Stimulated activated CD4-positive, alpha-beta T cell treated with anti-CD3 and anti-CD28 coated beads, Interleukin-15, amount 100 ng/mL, for 48 hours (primary cell): Measurements from ENCODE around the gene CTNNA1.
"Not testable (repeated sequence)": the region's sequence is repeated elsewhere in the genome, so short reads cannot be mapped to it uniquely, and the experiment has no call there.

Source experiments
- DNase-seq, 2 donors: peaks; one replicate each; pipeline ENCODE4 v3.0.0-alpha.2; 2020; ENCODE audit warnings: low read depth in 2 of 2

CTNNA1 gene

GRCh38 chr5:138752951-138753793, at the start of gene CTNNA1:
TSS of gene CTNNA1 (plus strand) at chr5:138753425. CDS start at chr5:138781925, 28,500 bp downstream.
- peak; percentile 32 to 44 for DNase-seq

GRCh38 chr5:138703777-138704176, 49.4 kb upstream of the CTNNA1 start:
- DNase-seq, result not testable (repeated sequence)

GRCh38 chr5:138705007-138705406, 48.2 kb upstream of the CTNNA1 start:
- DNase-seq, result no peak

DNA sequence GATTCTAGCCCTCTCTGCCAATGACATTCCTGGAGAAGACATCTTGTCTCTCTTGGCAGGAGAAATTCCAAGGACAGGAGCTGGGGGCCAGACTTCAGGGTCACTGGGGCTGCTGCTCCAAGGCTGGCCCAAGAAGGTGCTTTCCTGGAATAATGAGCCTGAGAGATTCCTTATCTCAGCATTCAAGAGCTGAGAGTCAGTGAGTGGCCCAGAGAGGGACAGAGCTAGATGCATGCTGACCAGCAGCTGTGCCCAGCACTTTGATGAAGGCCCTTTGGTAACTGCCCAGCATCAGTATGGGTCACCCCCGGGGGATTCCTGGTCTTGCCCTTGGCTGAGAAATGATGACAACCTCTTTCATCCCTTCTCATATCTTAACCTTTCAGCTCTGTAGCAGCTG, 47.7 kb upstream of the CTNNA1 start:
- no peak for DNase-seq

GRCh38 chr5:138706655-138707480, 46.4 kb upstream of the CTNNA1 start:
- DNase-seq, result no peak

DNA sequence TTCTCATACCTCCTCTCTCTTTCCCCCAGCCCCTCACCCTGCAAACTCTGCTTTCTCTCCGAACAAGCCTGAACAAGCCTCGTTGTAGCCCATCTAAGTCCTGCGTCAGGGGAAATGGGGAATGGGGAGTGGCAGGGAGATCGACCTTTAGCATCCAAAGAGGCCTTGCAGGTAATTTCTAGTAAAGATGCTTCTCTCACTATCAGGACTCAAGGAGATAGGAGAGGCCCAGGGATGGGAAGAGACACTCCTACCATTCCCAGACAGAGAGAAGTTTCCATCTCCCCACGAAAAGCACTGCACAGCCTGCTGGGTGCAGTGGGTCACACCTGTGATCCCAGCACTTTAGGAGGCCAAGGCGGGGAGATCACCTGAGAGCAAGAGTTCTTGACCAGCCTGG, 44.4 kb upstream of the CTNNA1 start:
- no peak for DNase-seq

- DNase-seq, result no peak
Measured at GRCh38 chr5:138709202-138709601, 44.0 kb upstream of the CTNNA1 start.

DNA sequence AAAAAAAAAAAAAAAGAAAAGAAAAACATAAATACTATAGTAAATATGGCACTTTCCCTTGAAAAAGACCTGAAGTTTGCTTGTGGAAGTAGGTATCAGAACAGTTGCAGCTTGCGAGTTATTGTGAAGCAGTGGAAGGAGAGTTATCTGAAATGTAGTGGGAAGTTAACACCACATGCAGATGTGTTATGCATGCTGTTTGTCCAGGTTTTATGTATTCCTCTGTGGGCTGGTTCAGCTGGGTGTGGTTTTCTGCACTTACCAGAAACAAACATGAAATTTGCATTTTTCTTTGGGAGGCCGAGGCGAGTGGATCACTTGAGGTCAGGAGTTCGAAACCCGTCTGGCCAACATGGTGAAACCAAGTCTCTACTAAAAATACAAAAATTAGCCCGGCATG, 42.1 kb upstream of the CTNNA1 start:
- no peak for DNase-seq

DNA sequence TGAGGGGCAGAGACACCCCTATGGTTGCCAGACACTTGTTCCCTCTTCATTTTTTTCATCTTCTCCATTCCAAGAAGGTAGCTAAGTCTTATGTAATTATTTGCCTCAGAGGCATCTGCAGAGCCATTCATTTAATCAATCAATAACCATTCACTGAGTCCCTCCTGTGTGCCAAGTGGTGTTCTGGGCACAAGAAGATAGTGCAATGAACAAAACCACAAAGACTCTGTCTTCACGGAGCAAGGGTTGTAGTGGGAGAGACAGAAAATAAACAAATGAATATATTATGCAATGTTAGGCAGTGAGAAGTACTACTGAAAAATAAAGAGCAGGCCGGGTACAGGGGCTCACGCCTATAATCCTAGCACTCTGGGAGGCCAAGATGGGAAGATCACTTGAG, 41.4 kb upstream of the CTNNA1 start:
- DNase-seq, result no peak

GRCh38 chr5:138712324-138712723, 40.9 kb upstream of the CTNNA1 start:
- DNase-seq, result no peak

- no peak for DNase-seq
Measured at GRCh38 chr5:138712791-138713190, 40.4 kb upstream of the CTNNA1 start.

DNA sequence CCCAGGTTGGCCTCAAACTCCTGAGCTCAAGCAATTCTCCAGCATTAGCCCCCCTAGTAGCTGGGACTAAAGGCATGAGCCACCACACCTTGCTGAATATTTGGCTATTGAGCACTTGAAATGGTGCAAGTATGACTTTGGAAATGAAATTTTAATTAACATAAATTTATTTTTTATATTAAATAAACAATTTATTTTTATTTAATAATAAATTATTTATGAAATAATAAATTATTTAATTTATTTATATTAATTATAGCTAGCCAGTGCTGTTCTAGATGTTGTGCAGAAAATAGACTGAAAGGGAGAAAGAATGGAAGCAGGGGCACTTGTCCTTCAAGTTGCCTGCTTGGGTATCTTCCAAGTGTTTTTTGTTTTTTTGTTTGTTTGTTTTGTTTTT, 40.0 kb upstream of the CTNNA1 start:
- DNase-seq, result no peak

DNA sequence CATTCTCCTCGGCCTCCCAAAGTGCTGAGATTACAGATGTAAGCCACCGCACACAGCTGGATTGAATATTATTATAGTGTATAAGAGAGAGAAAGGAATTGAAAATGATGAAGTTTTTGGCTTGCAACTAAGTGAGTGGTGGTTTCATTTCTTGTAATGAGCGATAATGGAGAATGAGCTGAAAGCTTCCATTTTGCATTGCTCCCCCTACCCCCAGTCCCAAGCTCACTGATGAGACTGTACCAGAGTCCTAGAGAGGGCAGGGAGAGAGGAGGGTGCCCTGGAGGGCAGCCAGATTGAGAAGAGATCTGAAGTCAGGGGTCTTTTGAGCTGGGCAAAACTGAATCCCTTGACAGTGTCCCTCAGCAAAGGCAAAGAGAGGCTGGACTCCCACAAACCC, 38.5 kb upstream of the CTNNA1 start:
- DNase-seq, result no peak

DNA sequence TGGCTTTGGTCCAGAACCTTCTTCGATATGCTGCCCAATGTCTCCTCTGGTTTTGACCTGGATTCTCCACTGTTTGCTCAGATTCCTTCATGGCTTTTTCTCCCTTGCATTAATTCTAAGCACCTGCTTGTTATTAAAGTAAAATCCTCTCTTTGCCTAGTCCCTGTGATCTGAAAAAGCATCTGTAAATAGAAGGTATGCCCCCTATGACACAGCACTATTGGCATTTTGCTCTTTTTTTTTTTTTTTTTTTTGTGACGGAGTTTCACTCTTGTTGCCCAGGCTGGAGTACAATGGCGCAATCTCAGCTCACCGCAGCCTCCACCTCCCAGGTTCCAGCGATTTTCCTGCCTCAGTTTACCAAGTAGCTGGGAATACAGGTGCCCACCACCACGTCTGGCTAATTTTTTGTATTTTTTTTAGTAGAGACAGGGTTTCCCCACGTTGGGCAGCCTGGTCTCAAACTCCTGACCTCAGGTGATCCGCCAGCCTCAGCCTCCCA, 37.2 kb upstream of the CTNNA1 start:
- DNase-seq, result not testable (repeated sequence)

GRCh38 chr5:138716456-138716924, 36.7 kb upstream of the CTNNA1 start:
- DNase-seq, result no peak

- no peak for DNase-seq
Measured at GRCh38 chr5:138717399-138717798, 35.8 kb upstream of the CTNNA1 start.

- DNase-seq, result no peak
Measured at GRCh38 chr5:138719811-138720210, 33.4 kb upstream of the CTNNA1 start.

- no peak for DNase-seq
Measured at GRCh38 chr5:138720840-138721239, 32.4 kb upstream of the CTNNA1 start.

DNA sequence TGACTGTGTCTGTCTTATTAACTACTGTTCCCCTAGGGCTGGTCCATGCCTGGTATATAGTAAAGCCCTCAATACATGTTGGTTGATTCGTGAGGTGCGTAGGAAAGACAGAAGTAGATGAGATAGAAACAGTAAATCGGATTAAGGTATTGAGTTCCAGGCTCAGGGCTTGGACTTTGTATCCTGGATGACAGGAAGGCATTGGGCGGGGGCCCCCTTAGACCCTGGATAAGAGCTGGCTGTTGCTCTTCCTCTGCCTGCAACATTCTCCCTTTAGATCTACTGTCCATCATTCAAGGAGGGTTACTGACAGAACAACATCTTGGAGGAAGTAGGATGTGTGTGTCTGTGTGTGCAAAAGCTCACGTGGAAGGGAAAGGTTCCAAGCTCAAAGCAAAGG, 31.2 kb upstream of the CTNNA1 start:
- DNase-seq, result no peak

DNA sequence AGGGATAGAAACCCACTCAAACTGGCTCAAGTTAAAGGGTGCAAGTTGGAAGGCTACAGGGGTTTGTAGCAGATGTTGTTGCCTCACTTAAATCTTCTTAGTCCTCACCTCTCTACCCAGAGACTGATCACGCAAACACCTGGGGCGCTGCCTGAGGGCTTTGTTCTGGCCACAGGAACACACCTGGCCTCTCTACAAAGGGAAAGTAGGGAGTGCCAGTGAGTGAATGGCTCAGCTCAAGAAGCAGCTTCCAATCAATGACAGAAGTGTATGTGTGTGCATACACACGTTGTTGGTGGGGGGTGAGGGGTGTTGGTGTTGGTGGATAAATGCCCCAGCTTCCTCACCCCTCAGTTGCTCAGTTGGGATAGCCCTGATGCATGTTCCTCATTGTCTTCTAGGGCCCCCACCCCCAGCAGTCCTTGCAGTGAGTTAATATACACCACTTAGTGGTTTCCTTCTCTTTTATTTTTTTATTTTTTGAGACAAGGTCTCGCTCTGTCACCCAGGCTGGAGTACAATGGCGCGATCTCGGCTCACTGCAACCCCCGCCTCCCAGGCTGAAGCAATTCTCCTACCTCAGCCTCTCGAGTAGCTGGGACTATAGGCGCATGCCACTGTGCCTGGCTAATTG, 30.6 kb upstream of the CTNNA1 start:
- DNase-seq, result no peak

GRCh38 chr5:138724470-138725146, 28.6 kb upstream of the CTNNA1 start:
- DNase-seq, result no peak
